Esophagus squamous epithelium (tissue), 4 donors: ENCODE data around the gene RNU1-4.
"Not testable (repeated sequence)": the region's sequence is repeated elsewhere in the genome, so short reads cannot be mapped to it uniquely, and the experiment has no call there.

Source experiments
- CTCF ChIP-seq, 6 experiments: fragments of 450-650 bp in 4 of 6; fragments of 200-600 bp in 2 of 6; sonication (generic) in 2 of 6; IDR thresholded peaks; one replicate each; pipeline ENCODE4 v1.5.1; 2016 to 2019; ENCODE audit warnings: antibody characterized with exemption in 6 of 6, mild to moderate bottlenecking in 4 of 6, moderate library complexity in 4 of 6
- POLR2A ChIP-seq, 4 donors: fragments of 450-650 bp; IDR thresholded peaks; one replicate each; pipeline ENCODE4 v1.6.1; 2017; ENCODE audit warnings: antibody characterized with exemption in 4 of 4, mild to moderate bottlenecking in 4 of 4, moderate library complexity in 3 of 4

- TF ChIP-seq POLR2A, CTCF (IDR thresholded peaks at IDR 0.05): not testable (repeated sequence)
These were observed 914 bp downstream of the RNU1-4 start for GRCh38 chr1:16741230-16741629.
